ENCODE results near the gene GPR83.

Gene GPR83

DNA sequence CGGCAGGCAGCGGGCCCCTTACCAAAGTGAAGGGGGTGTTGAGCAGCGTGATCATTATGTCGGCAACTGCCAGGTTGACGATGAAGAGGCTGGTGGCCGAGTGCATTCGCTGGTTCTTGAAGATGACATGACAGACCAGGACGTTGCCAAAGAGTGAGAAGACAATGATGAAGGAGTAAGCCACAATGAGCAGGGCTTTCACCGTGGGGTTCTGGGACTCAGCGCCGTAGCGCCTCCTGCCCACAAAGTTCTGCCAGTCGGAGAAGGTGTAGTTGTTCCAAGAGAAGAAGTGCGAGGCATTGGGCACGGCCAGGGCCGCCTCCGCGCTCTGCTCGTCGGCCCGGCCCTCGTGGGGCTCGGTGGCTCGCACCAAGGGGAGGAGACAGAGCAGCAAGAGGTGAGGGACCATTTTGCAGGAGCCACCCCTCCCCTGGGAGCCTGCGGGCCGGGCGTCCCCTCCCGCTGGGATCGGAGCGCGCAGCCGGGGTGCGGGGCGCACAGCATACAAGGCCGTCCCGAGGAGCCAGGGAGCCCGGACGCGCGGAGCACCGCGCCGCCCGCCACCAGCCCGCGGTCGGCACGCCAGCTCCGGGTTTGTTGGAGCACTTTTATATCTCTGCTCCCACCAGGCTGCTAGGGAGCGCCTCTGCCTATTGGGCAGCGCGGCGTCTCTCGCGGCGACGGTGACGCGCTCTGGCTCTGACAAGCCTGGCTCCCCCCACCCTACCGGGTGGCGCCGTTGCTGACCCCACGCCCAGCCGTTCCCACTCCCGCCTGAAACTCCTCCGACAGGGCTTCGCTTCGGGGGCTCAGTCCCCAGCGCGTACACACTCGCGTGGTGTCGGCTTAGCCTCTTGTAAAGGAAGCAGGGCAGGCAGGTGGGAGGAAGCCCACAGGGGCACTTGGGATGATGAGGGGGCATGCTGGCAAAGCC is at the start of gene GPR83:
GPR83 (minus strand) TSS at position 581 of the 934 bp plus-strand sequence; CDS start at position 409, 172 bp downstream.
- TF ChIP-seq GATA3 (IDR thresholded peaks at IDR 0.05; ENCODE audit: low read depth, low read length) (no peak), GATA2 (IDR thresholded peaks at IDR 0.05; ENCODE audit: low read depth, low read length) (no peak)

- TF ChIP-seq GATA3 (IDR thresholded peaks at IDR 0.05; ENCODE audit: low read depth, low read length) (no peak), GATA2 (IDR thresholded peaks at IDR 0.05; ENCODE audit: low read depth, low read length) (no peak)
Observed at GRCh38 chr11:94450048-94450447, 48.8 kb upstream of the GPR83 start.

GRCh38 chr11:94449437-94449836 is 48.2 kb upstream of the GPR83 start:
- no peak for TF ChIP-seq GATA2 (IDR thresholded peaks at IDR 0.05; ENCODE audit: low read depth, low read length)
- TF ChIP-seq GATA3 (IDR thresholded peaks at IDR 0.05; ENCODE audit: low read depth, low read length) = no peak

GRCh38 chr11:94449029-94449428 is 47.8 kb upstream of the GPR83 start:
- TF ChIP-seq GATA2 (IDR thresholded peaks at IDR 0.05; ENCODE audit: low read depth, low read length) (no peak), GATA3 (IDR thresholded peaks at IDR 0.05; ENCODE audit: low read depth, low read length) (no peak)

GRCh38 chr11:94447149-94447548 is 45.9 kb upstream of the GPR83 start:
- TF ChIP-seq GATA2 (IDR thresholded peaks at IDR 0.05; ENCODE audit: low read depth, low read length) = no peak
- TF ChIP-seq GATA3 (IDR thresholded peaks at IDR 0.05; ENCODE audit: low read depth, low read length) = no peak

GRCh38 chr11:94445641-94446040 is 44.4 kb upstream of the GPR83 start:
- TF ChIP-seq GATA3 (IDR thresholded peaks at IDR 0.05; ENCODE audit: low read depth, low read length) (no peak), GATA2 (IDR thresholded peaks at IDR 0.05; ENCODE audit: low read depth, low read length) (no peak)

DNA sequence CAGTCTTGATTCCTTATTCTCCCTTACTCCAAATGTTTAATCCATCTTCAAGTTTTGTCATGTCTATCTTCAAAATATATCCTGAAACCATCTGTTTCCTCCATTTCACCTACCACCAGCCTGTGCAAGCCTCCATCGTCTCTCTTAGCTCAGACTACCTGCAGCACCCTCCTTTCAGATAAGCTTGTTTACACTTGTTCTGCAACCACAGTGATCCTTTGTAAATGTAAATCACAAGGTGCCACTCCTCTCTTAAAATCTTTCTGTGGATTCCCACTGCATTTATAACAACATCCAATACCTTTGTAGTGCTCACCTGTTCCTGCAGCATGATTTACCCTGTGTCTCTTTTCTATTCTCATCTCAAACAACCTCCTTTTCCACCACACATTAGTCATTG is 31.8 kb upstream of the GPR83 start:
- no peak for TF ChIP-seq GATA3 (IDR thresholded peaks at IDR 0.05; ENCODE audit: low read depth, low read length)
- no peak for TF ChIP-seq GATA2 (IDR thresholded peaks at IDR 0.05; ENCODE audit: low read depth, low read length)

GRCh38 chr11:94424662-94425061 is 23.4 kb upstream of the GPR83 start:
- TF ChIP-seq GATA3 (IDR thresholded peaks at IDR 0.05; ENCODE audit: low read depth, low read length) (no peak), GATA2 (IDR thresholded peaks at IDR 0.05; ENCODE audit: low read depth, low read length) (no peak)

GRCh38 chr11:94424011-94424410 is 22.8 kb upstream of the GPR83 start:
- no peak for TF ChIP-seq GATA3 (IDR thresholded peaks at IDR 0.05; ENCODE audit: low read depth, low read length)
- no peak for TF ChIP-seq GATA2 (IDR thresholded peaks at IDR 0.05; ENCODE audit: low read depth, low read length)

- no peak for TF ChIP-seq GATA2 (IDR thresholded peaks at IDR 0.05; ENCODE audit: low read depth, low read length)
Observed at GRCh38 chr11:94423507-94423906, 22.3 kb upstream of the GPR83 start.

GRCh38 chr11:94418123-94418765 is 17.0 kb upstream of the GPR83 start:
- no peak for TF ChIP-seq GATA2 (IDR thresholded peaks at IDR 0.05; ENCODE audit: low read depth, low read length)

DNA sequence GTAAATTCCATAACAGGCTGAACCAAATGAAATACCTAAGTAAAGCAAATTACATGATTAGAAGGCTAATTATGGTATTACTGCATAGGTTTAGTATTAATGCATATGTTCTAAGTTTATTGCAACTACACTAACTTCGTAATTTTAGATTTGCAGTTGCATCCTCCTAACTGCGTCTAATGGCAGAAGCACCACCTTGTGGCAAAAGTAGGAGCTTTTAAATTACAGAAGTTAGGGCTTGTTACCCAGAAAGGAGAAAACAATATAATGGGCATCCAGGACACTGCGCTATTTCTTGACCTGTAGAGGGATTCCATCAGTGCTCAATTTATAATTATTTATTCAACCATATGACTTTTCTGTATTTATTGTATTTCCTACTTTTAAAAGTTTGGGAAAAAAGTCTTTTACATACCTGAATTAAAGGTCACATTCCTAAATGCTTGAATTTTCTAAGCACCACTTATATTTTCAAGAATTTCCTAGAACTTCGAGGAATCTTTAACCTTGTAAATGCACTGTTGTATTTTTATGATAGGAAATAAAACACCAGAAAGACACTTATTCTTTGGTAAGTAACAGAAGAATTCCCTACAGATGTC is 16.3 kb upstream of the GPR83 start:
- TF ChIP-seq GATA3 (IDR thresholded peaks at IDR 0.05; ENCODE audit: low read depth, low read length) (no peak), GATA2 (IDR thresholded peaks at IDR 0.05; ENCODE audit: low read depth, low read length) (no peak)

- TF ChIP-seq GATA3 (IDR thresholded peaks at IDR 0.05; ENCODE audit: low read depth, low read length) (no peak), GATA2 (IDR thresholded peaks at IDR 0.05; ENCODE audit: low read depth, low read length) (no peak)
Observed at GRCh38 chr11:94405062-94405833, 4.0 kb upstream of the GPR83 start.

DNA sequence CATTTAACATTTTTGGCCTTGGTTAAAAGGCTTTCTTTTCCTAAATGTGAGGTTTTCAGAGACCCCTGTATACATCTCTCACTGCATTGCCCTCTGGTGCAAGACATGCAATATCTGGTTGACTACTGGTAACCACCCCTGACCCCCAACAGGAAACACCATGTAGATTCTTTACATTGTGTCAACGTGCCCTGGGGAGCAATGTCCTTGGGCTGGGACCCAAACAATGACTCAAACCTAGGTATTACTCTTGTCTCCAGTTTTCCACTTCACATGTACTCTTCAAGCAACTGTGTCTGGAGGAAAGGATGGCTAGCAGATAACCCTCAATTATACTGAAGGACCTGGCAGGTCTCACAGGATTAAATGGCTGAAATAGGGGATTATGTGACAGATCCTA is 1.1 kb upstream of the GPR83 start:
- TF ChIP-seq GATA2 (IDR thresholded peaks at IDR 0.05; ENCODE audit: low read depth, low read length) (no peak), GATA3 (IDR thresholded peaks at IDR 0.05; ENCODE audit: low read depth, low read length) (no peak)

All from SH-SY5Y (cell line).